ENCODE data around the gene CLCN6. TPM values are rescaled to one million over a fixed set of nuclear protein-coding genes. Genes with fewer than 3 reads are reported as not detected.

Gene CLCN6, protein sequence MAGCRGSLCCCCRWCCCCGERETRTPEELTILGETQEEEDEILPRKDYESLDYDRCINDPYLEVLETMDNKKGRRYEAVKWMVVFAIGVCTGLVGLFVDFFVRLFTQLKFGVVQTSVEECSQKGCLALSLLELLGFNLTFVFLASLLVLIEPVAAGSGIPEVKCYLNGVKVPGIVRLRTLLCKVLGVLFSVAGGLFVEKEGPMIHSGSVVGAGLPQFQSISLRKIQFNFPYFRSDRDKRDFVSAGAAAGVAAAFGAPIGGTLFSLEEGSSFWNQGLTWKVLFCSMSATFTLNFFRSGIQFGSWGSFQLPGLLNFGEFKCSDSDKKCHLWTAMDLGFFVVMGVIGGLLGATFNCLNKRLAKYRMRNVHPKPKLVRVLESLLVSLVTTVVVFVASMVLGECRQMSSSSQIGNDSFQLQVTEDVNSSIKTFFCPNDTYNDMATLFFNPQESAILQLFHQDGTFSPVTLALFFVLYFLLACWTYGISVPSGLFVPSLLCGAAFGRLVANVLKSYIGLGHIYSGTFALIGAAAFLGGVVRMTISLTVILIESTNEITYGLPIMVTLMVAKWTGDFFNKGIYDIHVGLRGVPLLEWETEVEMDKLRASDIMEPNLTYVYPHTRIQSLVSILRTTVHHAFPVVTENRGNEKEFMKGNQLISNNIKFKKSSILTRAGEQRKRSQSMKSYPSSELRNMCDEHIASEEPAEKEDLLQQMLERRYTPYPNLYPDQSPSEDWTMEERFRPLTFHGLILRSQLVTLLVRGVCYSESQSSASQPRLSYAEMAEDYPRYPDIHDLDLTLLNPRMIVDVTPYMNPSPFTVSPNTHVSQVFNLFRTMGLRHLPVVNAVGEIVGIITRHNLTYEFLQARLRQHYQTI
- total RNA-seq, result 10 to 100 TPM; 21.1 to 21.5 TPM

DNA sequence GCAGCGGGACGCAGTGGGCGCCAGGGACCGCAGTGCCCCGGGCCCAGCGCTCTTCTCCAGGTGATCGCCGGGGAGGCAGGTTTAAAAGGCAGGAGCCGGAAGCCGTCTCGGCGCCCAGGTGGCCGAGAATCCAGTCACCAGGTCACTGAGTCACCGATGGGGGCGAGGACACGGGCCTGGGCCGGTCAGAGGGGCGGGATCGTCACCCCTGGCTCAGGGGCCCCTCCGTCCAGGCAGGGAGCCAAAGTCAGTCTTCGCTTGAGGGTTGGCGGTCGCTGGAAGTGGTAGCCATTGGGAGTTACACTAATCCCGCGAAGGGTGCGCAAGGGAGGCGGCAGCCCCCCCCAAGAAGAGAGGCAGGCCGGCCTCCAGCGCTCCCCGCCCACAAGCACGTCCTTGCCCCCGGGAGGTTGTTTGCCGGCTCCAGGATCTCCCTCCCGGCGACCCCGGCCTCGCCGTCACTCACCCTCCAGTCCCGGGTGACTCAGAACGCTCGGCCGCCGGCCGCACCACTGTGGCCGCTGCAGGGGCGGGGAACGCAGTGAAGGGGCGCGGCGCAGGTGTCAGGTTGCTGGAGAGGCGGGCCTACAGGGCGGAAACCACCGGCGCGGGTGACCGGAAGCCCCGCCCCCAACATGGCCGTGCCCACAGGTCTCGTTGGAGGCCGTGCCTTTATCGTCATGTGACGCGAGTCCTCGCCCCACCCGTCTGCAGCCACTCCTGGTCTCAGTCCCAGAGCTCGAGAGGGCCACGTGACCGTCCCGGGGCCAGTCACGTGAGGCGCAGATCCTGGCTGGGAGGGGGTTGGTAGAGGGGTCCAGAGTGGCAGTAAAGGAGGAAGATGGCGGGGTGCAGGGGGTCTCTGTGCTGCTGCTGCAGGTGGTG lies at the start of gene CLCN6, which contains the start of gene MTHFR:
TSS of gene CLCN6 (plus strand) at position 770 of the 885 bp plus-strand sequence. CDS start at position 842, 72 bp downstream.
TSS of gene MTHFR (minus strand) at position 543 of the 885 bp plus-strand sequence. CDS start 2,848 bp downstream, outside the sequence.

GRCh38 chr1:11761988-11762406 lies 44.0 kb upstream of the CLCN6 start, which contains the start of gene C1orf167:
TSS of gene C1orf167 (plus strand) at chr1:11762193. CDS start at chr1:11764401, 2,208 bp downstream.

DNA sequence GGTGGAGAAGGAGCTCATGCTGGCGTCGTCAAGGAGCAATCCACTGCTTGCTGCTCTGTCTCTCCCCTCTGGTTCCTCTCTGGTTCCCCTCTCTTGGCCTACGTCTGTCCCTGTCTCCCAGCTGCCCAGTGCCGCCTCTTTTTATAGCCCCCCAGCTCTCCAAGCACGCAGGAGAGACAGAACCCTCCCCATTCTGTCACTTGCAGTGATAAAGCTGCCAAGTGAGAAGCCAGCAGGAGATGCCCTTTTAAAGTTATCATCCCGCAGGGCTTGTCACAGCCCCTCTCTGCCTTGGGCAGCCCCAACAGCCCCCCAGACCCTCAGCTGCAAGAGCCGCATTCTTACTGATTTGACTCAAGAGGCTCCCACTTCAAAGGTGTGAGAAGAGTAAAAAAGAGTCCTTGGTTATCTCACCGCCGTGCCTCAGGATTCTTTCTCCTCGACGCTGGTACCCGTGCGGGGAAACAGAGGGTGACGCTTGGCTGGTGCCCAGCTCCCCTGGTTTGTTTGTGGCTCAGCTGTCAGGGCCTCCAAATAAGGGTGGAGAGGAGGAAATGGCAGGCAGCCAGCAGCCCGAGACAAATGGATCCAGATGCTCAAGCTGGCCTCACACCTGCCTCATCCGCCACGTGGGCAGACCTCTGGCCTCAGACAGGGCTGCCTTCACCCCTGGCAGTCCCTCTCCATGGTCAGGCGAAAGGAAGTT lies 41.8 kb downstream of the CLCN6 start, which contains the start of gene NPPA:
TSS of gene NPPA (minus strand) at position 117 of the 706 bp plus-strand sequence. CDS start at position 18, 99 bp downstream.

DNA sequence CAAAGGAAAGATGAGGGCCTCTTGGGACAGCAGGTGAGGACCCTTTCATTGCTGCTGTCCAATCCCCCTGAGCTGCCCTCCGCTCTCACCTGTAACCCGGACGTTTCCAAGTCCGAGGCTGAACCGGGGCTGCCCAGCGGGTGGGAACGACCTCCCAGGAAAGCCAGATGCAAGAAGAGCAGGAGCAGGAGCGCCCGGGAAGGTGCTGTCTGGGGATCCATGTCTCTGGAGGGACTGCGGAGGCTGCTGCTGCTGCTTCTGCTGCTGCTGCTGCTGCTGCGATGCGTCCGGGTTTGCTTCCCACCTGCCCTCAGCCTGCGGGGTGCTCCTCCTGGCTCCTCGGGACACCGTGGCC lies 52.6 kb downstream of the CLCN6 start, which contains the start of gene NPPB:
TSS of gene NPPB (minus strand) at position 333 of the 355 bp plus-strand sequence. CDS start at position 221, 112 bp downstream.

Other genes starting within 250 kb of the CLCN6 start
- gene FBXO2, start 151.8 kb upstream of the CLCN6 start, total RNA-seq, result 1 to 10 TPM; 1.4 to 2.1 TPM
- 10 to 100 TPM; 32.9 to 33.1 TPM for gene FBXO44, start 151.3 kb upstream of the CLCN6 start, total RNA-seq
- gene FBXO6, start 142.0 kb upstream of the CLCN6 start, total RNA-seq, result 10 to 100 TPM; 24.1 to 24.5 TPM
- 10 to 100 TPM; 54.2 to 60.9 TPM for gene MAD2L2, start 125.0 kb upstream of the CLCN6 start, total RNA-seq
- gene DRAXIN, start 114.5 kb upstream of the CLCN6 start, total RNA-seq, result under 1 TPM; 0.40 to 0.41 TPM
- 10 to 100 TPM; 39.3 to 40.0 TPM for gene AGTRAP, start 70.1 kb upstream of the CLCN6 start, total RNA-seq
- gene C1orf167, start 44.0 kb upstream of the CLCN6 start, total RNA-seq, result not detected
- gene MTHFR, start 227 bp upstream of the CLCN6 start, total RNA-seq, result 10 to 100 TPM; 37.3 to 40.5 TPM
- not detected for gene NPPA, start 41.6 kb downstream of the CLCN6 start, total RNA-seq
- gene NPPB, start 52.8 kb downstream of the CLCN6 start, total RNA-seq, result not detected
- gene KIAA2013, start 120.2 kb downstream of the CLCN6 start, total RNA-seq, result 10 to 100 TPM; 30.9 to 32.8 TPM
- 10 to 100 TPM; 11.8 to 13.9 TPM for gene PLOD1, start 128.5 kb downstream of the CLCN6 start, total RNA-seq
- gene MFN2, start 174.3 kb downstream of the CLCN6 start, total RNA-seq, result 10 to 100 TPM; 39.0 to 44.4 TPM
- 10 to 100 TPM; 42.1 TPM for gene MIIP, start 213.3 kb downstream of the CLCN6 start, total RNA-seq

Measured in activated naive CD4-positive, alpha-beta T cell treated with anti-CD3 and anti-CD28 coated beads, Interleukin-2, amount 10 ng/mL, durations not matched to agents 5 hours and 36 hours (primary cell).